Measurements from ENCODE around the gene ABCA6.

Gene ABCA6

GRCh38 chr17:69154267-69154666 is 12.6 kb upstream of the ABCA6 start:
- no peak overlapping the region for H3K4me3 ChIP-seq (ENCODE audit: low read depth, low read length)
- TF ChIP-seq CTCF (IDR thresholded peaks at IDR 0.05; ENCODE audit: low read depth, low read length): no peak

GRCh38 chr17:69150333-69150732 is 8.6 kb upstream of the ABCA6 start:
- no peak for TF ChIP-seq CTCF (IDR thresholded peaks at IDR 0.05; ENCODE audit: low read depth, low read length)

GRCh38 chr17:69147460-69147859 is 5.8 kb upstream of the ABCA6 start:
- no peak overlapping the region for H3K4me3 ChIP-seq (ENCODE audit: low read depth, low read length)
- no peak for TF ChIP-seq CTCF (IDR thresholded peaks at IDR 0.05; ENCODE audit: low read depth, low read length)

More at GRCh38 chr17:69150333-69150732, 8.6 kb upstream of the ABCA6 start:
- H3K4me3 ChIP-seq (ENCODE audit: low read depth, low read length): no peak overlapping the region

GRCh38 chr17:69144331-69145255 is 2.9 kb upstream of the ABCA6 start:
- TF ChIP-seq CTCF (IDR thresholded peaks at IDR 0.05; ENCODE audit: low read depth, low read length): no peak
- no peak overlapping the region for H3K4me3 ChIP-seq (ENCODE audit: low read depth, low read length)

GRCh38 chr17:69143683-69144231 is 2.1 kb upstream of the ABCA6 start:
- no peak overlapping the region for H3K4me3 ChIP-seq (ENCODE audit: low read depth, low read length)
- no peak for TF ChIP-seq CTCF (IDR thresholded peaks at IDR 0.05; ENCODE audit: low read depth, low read length)

GRCh38 chr17:69143151-69143550 is 1.5 kb upstream of the ABCA6 start:
- H3K4me3 ChIP-seq (ENCODE audit: low read depth, low read length): no peak overlapping the region
- no peak for TF ChIP-seq CTCF (IDR thresholded peaks at IDR 0.05; ENCODE audit: low read depth, low read length)

GRCh38 chr17:69142175-69142802 is 594 bp upstream of the ABCA6 start:
- H3K4me3 ChIP-seq (ENCODE audit: low read depth, low read length): no peak overlapping the region
- TF ChIP-seq CTCF (IDR thresholded peaks at IDR 0.05; ENCODE audit: low read depth, low read length): no peak
